HG02642 (cell line): Measurements from ENCODE around the gene PRKCA.
"Not testable (repeated sequence)": the region's sequence is repeated elsewhere in the genome, so short reads cannot be mapped to it uniquely, and the experiment has no call there.

Experiments
- ATAC-seq: cut with Tn5 transposase; IDR thresholded peaks from one replicate; pipeline ENCODE4 v1.9.1; 2021; ENCODE audit warnings: mild to moderate bottlenecking; ENCODE audit not compliant: unreplicated experiment, poor library complexity

Gene PRKCA

DNA sequence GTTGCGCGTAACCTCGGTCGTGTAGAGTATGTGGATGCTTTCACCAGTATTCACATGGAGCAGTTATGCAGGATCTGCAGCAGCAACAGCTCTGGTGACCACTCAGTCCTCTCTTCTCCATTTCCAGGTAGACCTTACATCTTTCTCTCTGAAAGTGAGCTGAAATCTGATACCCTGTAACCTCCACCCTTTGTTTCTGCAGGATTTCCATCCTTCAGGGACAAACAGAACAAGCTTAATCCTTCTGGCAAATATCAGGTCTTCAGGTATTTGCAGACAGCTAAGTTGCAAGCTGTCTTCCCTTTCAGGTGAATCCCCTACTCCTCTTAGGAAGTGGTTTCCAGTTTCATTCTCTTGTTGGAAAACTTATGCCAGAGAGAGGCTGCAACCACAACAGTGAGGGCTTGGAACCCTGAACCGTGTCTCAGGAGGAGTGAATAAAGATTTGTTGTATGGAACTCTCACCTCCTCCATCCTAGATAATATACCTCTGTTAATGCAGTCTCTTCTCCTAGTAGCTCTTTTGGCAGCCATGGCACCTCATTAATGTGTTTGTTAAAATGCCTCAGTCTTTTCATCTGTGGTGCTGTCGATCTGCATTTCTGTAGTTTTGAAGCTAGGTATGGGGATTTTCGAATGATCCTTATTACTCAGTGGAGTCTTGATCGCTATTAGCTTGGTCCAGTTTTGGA is 172.5 kb downstream of the PRKCA start:
- no peak for ATAC-seq

DNA sequence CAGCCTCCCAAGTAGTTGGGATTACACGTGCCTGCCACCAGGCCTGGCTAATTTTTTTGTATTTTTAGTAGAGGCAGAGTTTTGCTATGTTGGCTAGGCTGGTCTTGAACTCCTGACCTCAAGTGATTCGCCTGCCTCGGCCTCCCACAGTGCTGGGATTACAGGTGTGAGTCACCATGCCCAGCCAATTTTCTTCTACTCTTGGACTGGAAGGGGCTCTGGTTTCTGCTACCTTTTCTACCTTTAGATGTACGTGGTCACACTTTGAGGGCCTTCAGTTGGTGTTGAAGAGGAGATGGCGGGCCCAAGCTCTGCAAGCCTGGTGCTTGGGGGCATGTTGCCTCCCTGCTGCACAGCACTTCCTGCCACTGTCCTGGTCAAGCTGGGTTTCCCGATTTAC is 173.6 kb downstream of the PRKCA start:
- ATAC-seq: no peak

DNA sequence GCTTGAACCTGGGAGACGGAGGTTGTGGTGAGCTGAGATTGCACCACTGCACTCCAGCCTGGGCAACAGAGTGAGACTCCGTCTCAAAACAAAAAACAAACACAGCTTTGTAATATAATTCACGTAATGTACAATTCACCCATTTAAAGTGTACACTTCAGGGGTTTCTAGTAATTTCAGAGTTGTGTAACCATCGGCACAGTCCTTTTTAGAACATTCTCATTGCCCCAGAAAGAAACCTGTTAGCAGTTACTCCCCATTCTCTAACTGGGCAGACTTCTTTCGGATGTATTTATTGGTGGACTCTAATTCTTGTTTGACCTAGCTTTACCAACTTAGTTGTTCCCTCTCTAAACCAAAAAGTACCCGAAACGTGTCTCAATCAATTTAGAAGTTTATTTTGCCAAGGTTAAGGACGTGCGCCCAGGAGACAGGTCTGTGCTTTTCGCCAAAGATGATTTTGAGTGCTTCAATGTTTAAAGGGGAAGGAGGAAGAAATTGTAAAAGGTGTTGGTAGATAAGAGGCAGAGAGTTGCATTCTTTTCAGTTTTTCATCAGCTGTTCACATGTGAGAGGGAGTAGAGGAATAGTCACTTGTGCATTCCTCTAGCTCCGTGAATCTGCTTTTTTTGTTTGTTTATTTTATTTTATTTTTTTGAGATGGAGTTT is 175.3 kb downstream of the PRKCA start:
- no peak for ATAC-seq

DNA sequence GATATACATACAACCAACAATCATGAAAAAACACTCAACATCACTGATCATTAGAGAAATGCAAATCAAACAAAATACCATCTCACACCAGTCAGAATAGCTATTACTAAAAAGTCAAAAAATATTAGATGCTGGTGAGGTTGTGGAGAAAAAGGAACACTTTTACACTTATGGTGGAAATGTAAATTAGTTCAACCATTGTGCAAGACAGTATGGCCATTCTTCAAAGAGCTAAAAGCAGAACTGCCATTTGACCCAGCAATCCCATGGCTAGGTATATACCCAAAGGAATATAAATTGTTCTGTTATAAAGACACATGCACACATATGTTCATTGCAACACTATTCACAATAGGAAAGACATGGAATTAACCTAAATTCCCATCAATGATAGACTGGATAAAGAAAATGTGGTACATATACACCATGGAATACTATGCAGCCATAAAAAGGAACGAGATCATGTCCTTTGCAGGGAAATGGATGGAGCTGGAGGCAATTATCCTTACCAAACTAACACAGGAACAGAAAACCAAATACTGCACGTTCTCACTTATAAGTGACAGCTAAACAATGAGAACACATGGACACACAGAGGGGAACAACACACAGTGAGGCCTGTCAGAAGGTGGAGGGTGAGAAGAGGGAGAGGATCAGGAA is 176.9 kb downstream of the PRKCA start:
- not testable (repeated sequence) for ATAC-seq

DNA sequence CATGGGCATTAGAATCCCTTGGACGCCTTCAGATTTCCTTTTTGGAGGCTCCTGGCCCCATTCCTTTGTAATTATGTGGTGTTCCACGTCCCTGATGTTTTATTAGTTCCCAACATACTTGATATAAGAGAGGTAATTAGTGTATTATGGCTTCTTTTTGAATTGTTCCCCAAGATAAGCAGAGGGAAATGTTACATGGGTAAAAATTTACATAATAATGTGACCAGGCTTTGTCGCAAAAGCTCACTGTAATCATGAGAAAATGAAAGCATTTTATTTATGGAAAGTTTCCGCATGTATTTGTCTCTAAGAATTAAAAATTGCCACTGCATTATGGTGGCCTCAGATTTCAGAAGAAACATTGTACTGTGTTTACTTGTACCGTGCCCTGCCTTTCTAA is 177.8 kb downstream of the PRKCA start:
- ATAC-seq: no peak

DNA sequence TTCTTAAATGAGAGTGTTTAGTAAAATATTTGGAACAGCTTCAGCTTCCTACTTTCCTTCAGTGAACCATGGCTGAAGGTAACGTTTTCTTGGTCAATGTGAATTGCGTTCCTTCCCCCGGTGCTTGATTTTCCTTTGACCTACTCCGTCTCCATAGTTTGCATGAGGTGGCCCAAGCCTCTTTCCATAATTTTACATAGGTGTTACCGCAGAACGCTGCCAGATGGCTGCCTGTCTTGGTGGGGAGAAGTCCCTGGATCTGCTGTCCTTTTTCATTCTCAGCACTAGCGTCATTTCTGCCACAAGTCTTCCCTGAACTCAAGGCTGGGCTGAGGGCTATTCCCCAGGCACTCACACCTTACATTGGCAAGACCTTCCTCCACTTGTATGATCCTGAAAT is 178.4 kb downstream of the PRKCA start:
- no peak for ATAC-seq

DNA sequence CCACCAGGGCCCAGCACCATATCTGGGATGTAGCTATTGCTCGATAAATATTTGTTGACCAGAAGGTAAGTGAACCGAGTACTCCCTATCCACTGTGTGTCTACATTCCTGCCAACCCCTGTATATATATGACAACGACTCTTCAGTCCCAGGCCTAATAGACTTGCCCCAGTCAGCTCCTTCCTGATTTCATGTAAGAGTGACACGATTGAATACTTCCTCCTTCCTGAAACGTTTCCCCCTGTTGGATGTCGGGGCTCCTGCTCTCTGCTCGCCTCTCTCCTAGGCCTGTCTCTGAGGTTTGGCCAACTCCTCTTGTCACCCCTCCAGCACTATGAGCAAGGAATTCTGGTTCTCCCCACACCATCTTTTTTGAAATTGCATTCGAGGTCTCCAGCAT is 178.9 kb downstream of the PRKCA start:
- ATAC-seq: no peak

DNA sequence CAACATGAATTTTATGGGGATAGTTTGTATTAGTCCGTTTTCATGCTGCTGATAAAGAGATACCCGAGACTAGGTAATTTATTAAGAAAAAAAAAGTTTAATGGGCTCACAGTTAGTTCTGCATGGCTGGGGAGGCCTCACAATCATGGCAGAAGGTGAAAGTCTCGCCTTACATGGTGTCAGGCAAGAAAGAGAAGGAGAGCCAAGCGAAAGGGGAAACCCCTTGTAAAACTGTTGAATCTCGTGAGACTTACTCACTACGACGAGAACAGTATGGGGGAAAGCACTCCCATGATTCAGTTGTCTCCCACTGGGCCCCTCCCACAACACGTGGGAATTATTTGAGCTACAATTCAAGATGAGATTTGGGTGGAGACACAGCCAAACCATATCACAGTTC is 181.5 kb downstream of the PRKCA start:
- ATAC-seq: no peak

DNA sequence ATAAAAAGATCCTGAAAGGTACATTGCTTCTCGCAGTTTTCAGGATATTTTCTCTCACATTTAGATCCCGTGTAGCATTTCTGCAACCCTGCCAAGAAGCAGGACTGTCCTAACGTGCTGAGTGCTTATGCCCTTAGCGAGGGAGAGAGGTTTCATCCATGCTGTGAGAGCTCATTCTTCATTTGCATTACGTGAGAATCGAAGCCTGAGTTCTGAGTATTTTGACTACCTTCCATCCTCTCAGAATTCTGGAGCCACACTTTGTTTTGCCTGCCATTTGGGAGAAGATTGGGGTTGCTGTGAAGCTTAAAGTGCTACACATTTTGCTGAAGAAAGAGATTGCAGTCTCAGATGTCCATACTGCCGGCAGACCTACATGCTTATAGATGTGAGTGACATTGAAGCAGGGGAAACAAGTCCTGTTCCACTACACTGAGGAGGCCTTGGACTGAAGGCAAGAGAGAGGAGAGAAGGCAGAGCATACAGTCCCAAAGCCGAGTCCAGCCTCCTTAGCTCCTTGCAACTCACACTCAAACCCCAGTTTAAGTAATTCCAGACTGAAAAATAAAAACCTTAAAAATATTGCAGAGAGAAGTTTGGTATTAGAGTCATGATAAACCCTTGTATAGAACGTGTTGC is 183.0 kb downstream of the PRKCA start:
- no peak for ATAC-seq

DNA sequence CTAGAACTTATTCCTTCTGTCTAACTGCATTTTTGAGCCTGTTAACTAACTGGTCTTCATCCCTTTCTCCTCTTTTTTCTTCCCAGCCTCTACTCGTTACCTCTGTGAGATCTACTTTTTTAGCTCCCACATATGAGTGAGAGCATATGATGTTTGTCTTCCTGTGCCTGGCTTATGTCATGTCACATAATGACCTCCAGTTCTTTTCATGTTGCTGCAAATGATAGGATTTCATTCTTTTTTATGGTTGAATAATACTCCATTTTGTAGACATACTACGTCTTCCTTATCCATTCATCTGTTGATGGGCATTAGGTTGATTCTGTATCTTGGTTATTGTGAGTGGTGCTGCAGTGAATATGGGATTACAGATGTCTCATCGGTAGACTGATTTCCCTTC is 184.7 kb downstream of the PRKCA start:
- ATAC-seq: no peak

DNA sequence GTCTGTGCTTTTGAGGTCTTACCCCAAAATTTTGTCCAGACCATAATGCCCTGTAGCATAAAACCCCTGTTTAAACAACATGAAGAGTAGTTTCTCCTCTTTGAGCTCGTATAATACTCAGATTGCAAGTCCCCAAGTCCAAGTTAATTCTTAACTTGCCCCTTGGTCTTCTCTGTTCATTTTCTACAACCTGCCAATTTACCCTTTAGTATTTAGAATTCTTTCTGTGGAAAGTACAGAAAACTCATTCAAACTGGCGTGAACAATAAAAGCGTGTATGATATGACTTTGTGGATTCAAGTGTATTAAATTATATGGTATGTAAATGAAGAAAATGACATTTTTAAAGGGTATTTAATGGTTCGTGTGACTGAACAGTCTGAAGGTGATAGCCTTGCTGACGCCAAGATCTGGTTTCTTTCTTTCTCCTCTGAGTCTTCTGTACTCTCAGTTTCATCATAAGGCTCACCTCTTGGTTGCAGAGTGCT is 185.6 kb downstream of the PRKCA start:
- no peak for ATAC-seq

DNA sequence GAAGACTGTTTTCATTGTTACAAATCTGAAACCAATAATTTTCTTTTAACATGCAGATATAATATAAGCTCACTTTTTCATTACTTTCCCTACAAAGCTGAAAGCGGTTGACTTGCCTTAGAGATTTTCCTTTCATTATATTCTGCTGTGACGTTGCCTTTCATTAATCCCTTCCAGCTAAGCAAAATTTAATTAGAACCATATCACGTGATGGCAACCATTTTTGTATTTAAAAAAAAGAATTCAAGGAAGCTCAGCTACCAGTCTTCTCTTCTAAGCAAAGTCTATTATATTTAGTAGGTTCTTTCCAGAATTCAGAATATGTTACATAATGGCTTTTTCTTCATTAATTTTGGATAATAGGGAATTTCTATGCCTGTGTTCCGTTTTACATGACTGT is 186.5 kb downstream of the PRKCA start:
- ATAC-seq: no peak

DNA sequence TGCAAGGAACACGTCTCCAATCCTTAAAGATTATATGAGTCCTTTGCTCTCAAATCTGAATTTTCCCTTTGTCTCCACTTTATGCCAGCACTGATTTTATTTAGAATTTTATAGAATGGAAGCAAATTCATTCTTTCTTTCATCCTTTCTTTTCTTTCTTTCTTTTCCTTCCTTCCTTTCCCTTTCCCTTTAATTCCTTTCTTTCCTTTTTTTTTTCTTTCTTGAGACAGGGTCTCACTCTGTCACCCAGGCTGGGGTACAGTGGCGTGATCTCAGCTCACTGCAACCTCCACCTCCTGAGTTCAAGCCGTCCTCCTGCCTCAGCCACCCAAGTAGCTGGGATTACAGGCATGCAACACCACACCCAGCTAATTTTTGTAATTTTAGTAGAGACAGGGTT is 187.2 kb downstream of the PRKCA start:
- not testable (repeated sequence) for ATAC-seq

DNA sequence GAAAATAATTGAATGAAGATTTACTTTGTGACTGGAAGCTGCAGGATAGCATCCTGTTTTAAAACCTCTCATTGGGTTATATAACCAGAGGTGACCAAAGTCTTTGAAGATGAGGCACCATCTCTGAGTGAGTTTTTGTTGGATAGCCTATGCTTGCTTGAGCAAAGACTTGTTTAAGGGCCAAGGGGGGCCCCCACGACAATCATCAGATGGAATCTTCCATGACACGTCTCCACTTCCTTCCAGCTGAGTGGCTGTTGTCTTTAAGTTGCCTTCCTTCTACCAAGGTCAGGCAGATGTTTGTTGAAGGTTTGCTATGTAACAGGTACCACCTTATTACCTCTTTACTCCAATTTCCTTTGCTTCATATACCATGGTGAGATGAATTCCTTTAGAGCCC is 188.8 kb downstream of the PRKCA start:
- no peak for ATAC-seq

DNA sequence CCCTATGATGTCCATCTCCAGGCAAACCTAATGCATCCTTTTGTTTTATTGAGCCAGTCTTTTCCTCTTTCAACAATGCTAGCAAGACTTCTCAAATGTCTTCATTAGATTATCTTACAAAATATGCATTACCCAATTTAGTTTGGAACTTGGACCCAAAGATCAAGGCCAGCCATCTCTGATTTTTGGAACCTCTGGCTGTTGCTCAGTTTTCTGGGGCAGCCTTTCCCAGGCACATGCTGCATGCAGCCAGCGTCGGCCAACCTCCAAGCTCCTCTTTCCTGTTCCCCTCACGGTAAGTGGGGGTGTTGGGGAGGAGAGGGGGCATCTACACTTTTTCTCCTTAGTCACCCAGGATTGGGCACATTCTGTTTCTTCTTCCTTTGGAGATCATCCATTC is 189.3 kb downstream of the PRKCA start:
- ATAC-seq: no peak

DNA sequence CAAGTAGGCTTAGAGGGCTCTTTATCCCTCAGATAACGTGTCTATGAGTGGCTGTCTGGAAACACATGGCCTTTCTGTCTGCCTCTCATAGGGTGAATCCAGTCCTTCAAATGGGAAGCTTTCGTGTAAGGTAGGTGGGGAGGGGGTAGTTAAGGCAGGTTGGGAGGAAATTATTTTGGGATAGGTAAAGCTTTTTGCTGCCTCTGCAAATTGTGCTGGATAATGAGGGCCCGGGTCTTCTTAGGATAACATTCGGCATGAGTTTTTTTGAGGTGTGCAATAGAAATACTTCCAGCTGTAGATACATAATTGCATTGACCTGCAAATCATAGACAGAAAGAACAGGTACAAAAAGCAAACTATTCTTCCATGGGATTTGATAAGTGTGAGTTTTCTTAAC is 189.7 kb downstream of the PRKCA start:
- ATAC-seq: no peak

DNA sequence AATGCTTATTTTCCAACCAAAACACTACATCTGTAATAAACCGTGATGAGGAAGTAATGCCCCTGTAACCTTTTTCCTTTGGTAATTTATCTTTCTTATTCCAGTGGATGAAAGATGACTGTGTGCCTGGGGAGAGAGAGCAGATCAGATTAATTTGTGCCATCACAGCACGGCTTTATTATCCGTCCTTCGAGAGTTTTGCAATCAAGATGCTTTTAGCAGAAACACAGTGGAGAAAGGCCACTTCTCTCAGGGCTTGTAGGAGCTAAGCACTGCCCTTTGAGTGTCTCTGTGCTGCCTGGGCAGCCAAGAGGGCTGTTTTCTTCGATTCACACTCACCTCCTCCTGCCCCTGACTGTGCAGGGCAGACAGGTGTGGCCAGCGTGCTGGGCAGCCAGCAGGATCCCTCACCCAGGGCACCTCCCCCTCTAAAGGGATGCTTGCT is 190.2 kb downstream of the PRKCA start:
- ATAC-seq: no peak

DNA sequence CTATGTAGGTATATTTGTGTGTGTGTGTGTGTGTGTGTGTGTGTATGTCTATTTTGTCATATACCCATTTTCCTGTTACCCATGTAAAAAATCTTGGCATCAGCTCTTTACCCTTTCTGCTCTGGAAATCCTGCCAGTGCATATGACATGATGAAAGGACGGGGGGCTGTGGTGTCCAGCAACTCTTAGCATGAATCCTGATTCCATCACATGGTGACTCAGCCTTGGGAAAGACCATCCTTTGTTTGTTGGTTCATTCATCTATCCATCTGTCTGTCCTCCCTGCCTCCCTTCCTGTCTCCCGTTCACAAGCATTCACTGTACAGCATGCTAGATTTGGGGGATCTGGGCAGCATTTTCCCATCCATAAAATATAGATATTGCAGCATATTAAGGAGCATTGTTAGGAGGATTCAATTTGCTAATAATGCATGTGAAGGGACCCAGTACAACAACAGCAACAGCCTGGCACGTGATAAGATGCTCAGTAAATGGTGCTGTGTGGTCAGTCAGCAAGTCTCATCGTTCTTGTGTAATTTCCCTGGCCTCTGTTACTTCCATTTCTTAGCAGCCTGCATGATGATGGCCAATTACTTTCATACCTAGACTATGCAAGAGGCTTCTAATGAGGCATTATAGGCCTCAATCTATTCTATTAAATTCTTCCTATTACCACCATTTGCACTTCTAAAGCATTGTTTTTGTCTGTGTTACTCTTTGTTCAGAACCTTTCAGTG is 191.0 kb downstream of the PRKCA start:
- ATAC-seq: no peak

DNA sequence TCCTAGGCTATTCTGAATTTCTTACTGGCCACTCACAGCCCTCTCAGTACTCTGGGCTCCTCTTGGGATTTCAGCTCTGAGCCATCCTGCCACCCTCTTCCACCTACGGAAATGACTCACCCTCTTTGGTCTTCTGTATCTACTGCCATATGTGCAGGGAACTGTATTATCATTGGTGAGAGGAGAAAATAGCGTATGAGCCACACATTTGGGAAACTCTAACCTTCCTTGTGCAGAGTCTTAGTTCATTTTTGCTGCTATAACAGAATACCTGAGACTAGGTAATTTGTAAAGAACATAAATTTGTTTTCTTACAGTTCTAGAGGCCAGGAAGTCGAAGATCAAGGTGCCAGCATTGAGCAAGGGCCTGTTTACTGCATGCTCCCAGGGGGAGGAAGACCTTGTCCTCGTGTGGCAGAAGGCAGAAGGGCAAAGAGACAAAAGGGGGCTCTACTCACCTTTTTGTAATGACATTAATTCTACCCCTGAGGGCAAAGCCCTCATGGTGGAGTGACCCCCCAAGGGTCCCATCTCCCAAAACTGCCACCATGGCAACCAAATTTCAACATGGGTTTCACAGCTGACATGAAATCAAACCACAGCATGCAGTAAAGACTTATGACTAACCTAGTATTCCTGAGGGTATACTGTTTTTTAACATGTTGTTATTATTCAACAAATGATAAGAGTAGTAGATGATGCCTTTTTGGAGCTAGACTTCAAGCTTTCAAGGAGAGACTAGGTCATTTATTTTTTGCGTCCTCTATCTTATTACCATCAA is 191.8 kb downstream of the PRKCA start:
- no peak for ATAC-seq

DNA sequence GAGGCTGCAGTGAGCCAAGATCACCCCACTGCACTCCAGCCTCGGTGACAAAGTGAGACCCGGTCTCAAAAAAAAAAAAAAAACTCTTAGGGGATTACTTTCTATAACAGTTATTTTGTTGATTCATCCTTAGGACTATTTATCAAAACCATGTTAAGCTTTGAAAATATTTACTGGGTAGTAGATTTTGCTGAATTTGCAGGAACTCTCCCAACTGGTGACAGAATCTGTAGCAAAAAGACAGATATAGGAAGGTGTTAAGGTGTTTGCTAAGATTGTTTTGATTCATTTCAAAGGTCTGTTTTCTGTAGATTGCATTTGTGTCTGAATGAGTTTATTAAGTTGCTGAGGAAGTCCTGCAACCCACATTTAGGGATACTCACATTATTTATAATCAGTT is 192.6 kb downstream of the PRKCA start:
- ATAC-seq: no peak
